Parathyroid adenoma (tissue), 2 donors: Measurements from ENCODE around the gene DTNB.

Source experiments
- H2AFZ ChIP-seq: fragments of 300-600 bp; sonication (generic); one replicate; pipeline ENCODE4 v1.7.0; 2017; ENCODE audit warnings: antibody characterized with exemption, mild to moderate bottlenecking
- H3K27ac ChIP-seq: fragments of 300-600 bp; sonication (generic); one replicate; pipeline ENCODE4 v1.7.0; 2017
- H3K27me3 ChIP-seq: fragments of 300-600 bp; sonication (generic); one replicate; pipeline ENCODE4 v1.7.0; 2017; ENCODE audit warnings: low read length; ENCODE audit not compliant: control insufficient read depth, insufficient read depth
- H3K36me3 ChIP-seq: fragments of 300-600 bp; sonication (generic); one replicate; pipeline ENCODE4 v1.7.0; 2017; ENCODE audit warnings: low read length; ENCODE audit not compliant: control insufficient read depth, insufficient read depth
- H3K4me1 ChIP-seq: fragments of 300-600 bp; sonication (generic); one replicate; pipeline ENCODE4 v1.7.0; 2017; ENCODE audit warnings: control low read depth
- H3K4me2 ChIP-seq: fragments of 300-600 bp; sonication (generic); one replicate; pipeline ENCODE4 v1.7.0; 2017; ENCODE audit warnings: low read length
- H3K4me3 ChIP-seq: fragments of 300-600 bp; sonication (generic); one replicate; pipeline ENCODE4 v1.7.0; 2017; ENCODE audit warnings: low read depth, low read length
- H3K79me2 ChIP-seq: fragments of 300-600 bp; sonication (generic); one replicate; pipeline ENCODE4 v1.7.0; 2017; ENCODE audit warnings: control low read depth
- H3K9ac ChIP-seq: fragments of 300-600 bp; sonication (generic); one replicate; pipeline ENCODE4 v1.7.0; 2017; ENCODE audit warnings: mild to moderate bottlenecking
- H3K9me3 ChIP-seq: fragments of 300-600 bp; sonication (generic); one replicate; pipeline ENCODE4 v1.7.0; 2017; ENCODE audit warnings: low read length; ENCODE audit not compliant: control insufficient read depth
- TF ChIP-seq, protein P1 (sequence below): fragments of 300-600 bp; sonication (generic); IDR thresholded peaks from one replicate; pipeline ENCODE4 v1.7.0; 2017; ENCODE audit warnings: antibody characterized with exemption, mild to moderate bottlenecking
- donor health status: primary hyperparathyroidism.

Gene DTNB

DNA sequence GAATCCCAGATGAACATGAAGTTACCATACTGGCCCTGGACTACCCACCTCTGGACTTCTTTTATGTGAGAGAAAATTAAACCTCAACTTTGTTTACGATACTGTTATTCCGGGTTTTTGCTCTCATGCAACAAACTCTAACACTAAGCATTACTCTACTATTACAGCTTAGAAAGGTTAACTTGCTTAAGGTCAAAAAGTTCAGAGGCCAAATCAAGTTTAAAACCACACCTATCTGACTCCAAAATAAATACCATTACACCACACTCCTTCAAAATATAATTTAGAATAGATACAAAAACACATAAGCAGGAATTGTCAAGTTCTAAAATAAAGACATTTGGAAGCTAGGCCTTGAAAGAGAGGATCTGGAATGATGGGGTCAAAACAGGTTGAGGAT is 75.0 kb downstream of the DTNB start:
- Histone ChIP-seq H3K9ac (no peak overlapping the region), H3K27me3 (no peaks in the 10 kb centered on the region), H3K4me1 (no peaks in the 10 kb centered on the region), H3K36me3 (no peaks in the 10 kb centered on the region), H3K4me2 (no peak overlapping the region), H3K27ac (no peak overlapping the region), H2AFZ (no peak overlapping the region), H3K4me3 (no peak overlapping the region), H3K9me3 (no peaks in the 10 kb centered on the region), H3K79me2 (no peaks in the 10 kb centered on the region)
- TF ChIP-seq, protein P1, sequence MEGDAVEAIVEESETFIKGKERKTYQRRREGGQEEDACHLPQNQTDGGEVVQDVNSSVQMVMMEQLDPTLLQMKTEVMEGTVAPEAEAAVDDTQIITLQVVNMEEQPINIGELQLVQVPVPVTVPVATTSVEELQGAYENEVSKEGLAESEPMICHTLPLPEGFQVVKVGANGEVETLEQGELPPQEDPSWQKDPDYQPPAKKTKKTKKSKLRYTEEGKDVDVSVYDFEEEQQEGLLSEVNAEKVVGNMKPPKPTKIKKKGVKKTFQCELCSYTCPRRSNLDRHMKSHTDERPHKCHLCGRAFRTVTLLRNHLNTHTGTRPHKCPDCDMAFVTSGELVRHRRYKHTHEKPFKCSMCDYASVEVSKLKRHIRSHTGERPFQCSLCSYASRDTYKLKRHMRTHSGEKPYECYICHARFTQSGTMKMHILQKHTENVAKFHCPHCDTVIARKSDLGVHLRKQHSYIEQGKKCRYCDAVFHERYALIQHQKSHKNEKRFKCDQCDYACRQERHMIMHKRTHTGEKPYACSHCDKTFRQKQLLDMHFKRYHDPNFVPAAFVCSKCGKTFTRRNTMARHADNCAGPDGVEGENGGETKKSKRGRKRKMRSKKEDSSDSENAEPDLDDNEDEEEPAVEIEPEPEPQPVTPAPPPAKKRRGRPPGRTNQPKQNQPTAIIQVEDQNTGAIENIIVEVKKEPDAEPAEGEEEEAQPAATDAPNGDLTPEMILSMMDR = no peak

DNA sequence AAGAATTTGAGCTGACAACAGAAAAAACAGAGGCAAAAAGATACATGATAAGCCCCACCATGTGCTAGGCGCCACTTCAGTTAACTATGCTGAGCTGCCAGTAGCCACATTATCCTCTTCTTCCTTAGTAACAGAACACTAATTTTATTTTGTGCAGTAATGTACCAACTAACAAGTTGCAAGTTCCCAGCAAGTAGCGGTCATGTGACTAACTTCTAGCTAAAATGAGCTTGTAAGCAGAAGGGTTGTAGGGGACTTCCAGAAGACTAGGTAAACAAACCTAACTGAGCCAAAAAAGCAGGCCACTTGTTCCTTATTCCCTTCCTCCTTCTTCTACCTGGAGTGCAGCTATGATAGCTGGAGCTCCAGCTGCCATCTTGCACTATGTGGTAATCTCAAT is 75.5 kb downstream of the DTNB start:
- H3K79me2 ChIP-seq = no peaks in the 10 kb centered on the region
- TF ChIP-seq, protein P1 = no peak
- no peak overlapping the region for H3K27ac ChIP-seq
- H3K4me1 ChIP-seq = no peaks in the 10 kb centered on the region
- no peak overlapping the region for H3K4me3 ChIP-seq
- H3K27me3 ChIP-seq = no peaks in the 10 kb centered on the region
- no peak overlapping the region for H2AFZ ChIP-seq
- H3K9ac ChIP-seq = no peak overlapping the region
- no peaks in the 10 kb centered on the region for H3K9me3 ChIP-seq
- no peaks in the 10 kb centered on the region for H3K36me3 ChIP-seq
- no peak overlapping the region for H3K4me2 ChIP-seq

DNA sequence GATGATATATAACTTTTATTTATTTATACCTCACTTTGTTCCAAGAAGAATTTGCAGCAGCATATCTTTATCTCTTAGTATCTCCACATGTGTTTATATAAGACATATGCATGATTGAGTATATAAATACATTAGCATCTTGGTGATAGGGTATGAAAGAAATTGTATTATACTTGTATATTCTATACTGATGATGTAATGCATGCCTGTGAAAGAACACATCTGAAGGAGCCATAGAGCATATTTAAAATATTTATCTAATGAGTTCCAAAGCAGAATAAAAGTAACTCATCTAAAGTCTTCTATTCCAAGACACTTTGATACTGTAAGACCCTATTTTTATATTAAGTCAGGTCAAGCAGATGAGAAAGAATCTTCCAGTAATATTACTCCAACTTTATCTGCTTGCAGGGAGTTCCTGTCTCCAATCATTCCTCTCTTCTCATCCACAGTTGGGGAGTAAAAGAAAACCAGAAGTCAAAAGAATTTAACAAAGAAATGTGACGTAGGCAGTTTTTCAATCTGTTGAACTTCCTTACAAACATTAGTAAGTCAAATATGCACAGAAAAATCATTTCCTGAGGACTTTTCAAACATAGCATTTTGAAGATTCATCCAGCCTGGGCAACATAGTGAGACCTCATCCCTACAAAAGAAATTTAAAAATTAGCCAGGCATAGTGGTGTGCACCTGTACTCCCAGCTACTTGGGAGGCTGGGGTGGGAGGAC is 76.7 kb downstream of the DTNB start:
- no peaks in the 10 kb centered on the region for H3K79me2 ChIP-seq
- H3K27me3 ChIP-seq = no peaks in the 10 kb centered on the region
- no peak overlapping the region for H3K27ac ChIP-seq
- no peaks in the 10 kb centered on the region for H3K36me3 ChIP-seq
- H3K4me3 ChIP-seq = no peak overlapping the region
- H3K9ac ChIP-seq = no peak overlapping the region
- no peaks in the 10 kb centered on the region for H3K9me3 ChIP-seq
- no peak overlapping the region for H3K4me2 ChIP-seq
- H2AFZ ChIP-seq = no peak overlapping the region
- TF ChIP-seq, protein P1 = no peak
- H3K4me1 ChIP-seq = no peaks in the 10 kb centered on the region

DNA sequence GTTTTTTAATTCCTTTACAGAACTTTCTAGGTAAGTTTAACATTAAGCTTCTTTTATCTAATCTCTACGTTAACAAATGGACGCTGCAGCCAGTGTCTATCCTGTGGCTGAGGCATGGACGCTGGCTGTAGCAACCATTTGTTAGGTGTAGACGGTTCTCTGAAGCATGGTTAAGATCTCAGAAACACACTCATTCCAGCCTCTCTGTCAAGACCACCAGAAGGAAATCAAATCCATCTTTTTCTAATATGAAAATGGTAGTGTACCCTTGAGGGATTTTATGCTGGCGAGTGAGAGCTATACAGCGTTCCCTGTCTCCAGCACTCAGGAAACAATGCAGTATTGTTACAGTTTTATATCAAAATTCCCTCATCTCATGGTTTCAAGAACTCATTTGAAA is 78.0 kb downstream of the DTNB start:
- no peak overlapping the region for H3K27ac ChIP-seq
- H3K27me3 ChIP-seq = no peaks in the 10 kb centered on the region
- no peak overlapping the region for H3K4me3 ChIP-seq
- no peak overlapping the region for H3K4me2 ChIP-seq
- TF ChIP-seq, protein P1 = no peak
- H3K79me2 ChIP-seq = no peaks in the 10 kb centered on the region
- no peak overlapping the region for H3K9ac ChIP-seq
- no peaks in the 10 kb centered on the region for H3K4me1 ChIP-seq
- no peaks in the 10 kb centered on the region for H3K9me3 ChIP-seq
- no peaks in the 10 kb centered on the region for H3K36me3 ChIP-seq
- no peak overlapping the region for H2AFZ ChIP-seq

DNA sequence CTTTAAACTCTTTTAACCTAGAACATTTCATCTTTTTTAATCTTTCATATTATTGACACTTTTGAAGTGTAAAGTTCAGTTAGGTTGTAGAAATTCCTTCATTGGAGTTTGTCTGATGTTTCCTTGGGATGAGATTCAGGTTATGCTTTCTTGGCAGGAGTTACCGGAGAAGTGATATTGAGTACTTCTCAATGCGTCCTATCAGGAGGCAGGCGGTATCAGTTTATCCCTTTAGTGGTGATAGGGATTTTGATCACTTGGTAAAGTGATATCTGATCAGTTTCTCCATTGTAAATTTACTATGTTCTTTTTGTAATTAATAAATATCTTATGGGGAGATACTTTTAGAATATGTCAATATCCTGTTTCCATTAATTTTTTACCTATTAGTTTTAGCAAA is 78.4 kb downstream of the DTNB start:
- Histone ChIP-seq H3K9me3 (no peaks in the 10 kb centered on the region), H3K9ac (no peak overlapping the region)

More for the DNA sequence above, 78.4 kb downstream of the DTNB start:
- Histone ChIP-seq H3K36me3 (no peaks in the 10 kb centered on the region), H3K4me1 (no peaks in the 10 kb centered on the region), H3K79me2 (no peaks in the 10 kb centered on the region), H3K4me3 (no peak overlapping the region), H3K4me2 (no peak overlapping the region), H2AFZ (no peak overlapping the region), H3K27ac (no peak overlapping the region), H3K27me3 (no peaks in the 10 kb centered on the region)
- TF ChIP-seq, protein P1 = no peak
